HT-29 (cell line): ENCODE results near the gene PEX10. TPM values are rescaled to one million over a fixed set of nuclear protein-coding genes. Genes with fewer than 3 reads are reported as not detected.

ENCODE experiments used
- DNase-seq: peaks from one replicate; pipeline ENCODE4 v3.0.0-alpha.2; 2015; ENCODE audit warnings: low spot score
- total RNA-seq: library from RNA; depleted of rRNA; stranded (reverse); fragments of >200 nt; shearing (Covaris generic); gene quantifications from 2 replicates; pipeline ENCODE4 v1.2.3, GENCODE V29; 2014

Gene PEX10
- total RNA-seq, 1 experiment from 2014 or later, result 72.2 TPM

DNA sequence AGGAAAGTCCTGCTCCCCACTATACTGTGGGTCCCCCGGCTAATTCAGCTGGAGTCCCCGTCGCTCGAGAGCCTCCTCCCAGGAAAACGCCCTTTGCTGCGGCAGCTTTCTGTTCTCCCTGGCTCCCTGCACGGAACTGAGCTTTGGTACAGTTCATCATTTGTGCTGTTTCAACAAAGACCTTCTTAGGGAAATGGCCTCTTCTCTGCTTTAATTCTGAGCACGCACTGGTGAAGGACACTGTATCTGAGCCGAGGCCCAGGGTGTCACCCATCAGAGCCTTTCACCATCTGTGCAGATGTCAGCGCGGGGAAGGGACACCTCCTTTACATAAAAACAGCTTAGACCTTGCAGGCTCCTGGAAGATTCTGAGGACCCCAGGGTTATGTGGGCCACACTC is 13.5 kb upstream of the PEX10 start:
- no peak for DNase-seq

- no peak for DNase-seq
Observed at GRCh38 chr1:2422523-2422922, 10.2 kb upstream of the PEX10 start.

- no peak for DNase-seq
Observed at GRCh38 chr1:2419416-2419815, 7.1 kb upstream of the PEX10 start.

- DNase-seq, result no peak
Observed at GRCh38 chr1:2418791-2419320, 6.5 kb upstream of the PEX10 start.

DNA sequence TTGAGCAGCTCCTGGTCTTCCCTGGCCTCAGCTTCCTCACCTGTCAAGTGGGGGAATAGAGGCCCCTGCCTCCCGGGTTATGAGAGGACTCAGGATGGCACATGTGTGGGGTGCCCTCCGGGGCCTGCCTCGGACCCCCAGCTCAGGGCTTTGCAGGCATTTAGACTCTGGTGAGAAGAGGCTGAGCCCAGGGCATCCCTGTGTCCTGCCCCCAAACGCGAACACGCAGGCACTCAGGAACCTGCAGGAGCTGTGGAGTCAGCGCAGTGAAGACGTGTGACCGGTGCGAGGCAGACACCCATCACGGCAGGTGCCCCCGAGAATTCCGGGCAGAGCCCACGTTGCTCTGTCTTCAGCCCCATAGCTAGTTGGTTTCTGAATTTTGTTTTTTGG is 5.5 kb upstream of the PEX10 start:
- DNase-seq, result no peak

GRCh38 chr1:2417083-2417832 is 4.9 kb upstream of the PEX10 start:
- no peak for DNase-seq

- peak; percentile 83 for DNase-seq
Observed at GRCh38 chr1:2416403-2416802, 4.0 kb upstream of the PEX10 start.

DNA sequence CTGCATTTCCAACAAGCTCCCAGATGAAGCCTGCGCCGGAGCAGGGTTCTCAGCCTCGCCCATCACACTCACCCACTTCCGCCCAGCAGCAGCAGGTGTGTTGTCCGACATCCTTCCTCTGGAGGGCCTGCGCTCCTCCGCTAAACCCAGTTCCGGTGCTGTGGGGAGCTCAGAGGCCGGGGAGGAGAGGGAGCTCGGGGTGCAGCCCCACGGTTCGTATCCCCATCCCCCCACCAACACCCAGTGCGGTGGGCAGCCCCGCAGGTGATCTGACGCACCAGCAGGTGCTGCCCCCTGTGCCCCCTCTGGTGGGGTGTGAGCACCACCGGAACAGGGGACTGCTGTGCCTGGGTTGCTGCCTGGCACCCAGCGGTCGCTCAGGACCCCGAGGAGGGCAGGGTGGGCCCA is 3.4 kb upstream of the PEX10 start:
- DNase-seq, result peak; percentile 77

- no peak for DNase-seq
Observed at GRCh38 chr1:2415337-2415736, 3.0 kb upstream of the PEX10 start.

DNA sequence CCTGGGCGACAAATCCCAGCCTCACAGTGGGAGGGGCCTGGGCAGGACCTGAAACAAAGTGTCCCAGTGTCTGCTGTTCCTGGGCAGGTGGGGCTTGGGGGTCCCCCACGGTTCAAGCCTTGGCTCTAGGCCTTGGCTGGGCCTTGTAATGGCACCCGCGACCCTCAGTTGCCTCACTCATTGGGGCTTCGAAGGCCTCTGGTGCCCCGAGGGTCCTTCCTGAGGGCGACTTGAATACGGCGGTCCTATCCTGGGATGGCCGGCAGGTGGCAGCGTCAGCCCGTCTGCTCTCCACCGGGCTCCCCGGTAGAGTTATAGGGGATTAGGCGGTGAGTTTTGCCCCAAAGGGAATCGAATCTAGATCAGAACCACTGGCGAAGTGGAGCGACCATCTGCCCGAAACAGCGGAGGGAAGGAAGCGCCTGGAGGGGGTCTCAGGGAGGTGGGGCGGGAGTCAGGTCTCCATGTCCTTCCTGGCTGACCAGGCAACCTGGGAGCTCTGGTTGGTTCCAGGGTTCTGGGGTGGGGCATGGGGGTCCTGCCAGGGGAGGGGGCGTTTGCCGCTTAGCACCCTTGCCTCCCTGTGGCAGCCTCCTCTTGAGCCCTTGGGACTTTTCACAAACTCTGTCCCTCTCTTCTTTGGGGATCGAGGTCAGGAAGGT is 2.1 kb upstream of the PEX10 start:
- DNase-seq, result peak; percentile 77

DNA sequence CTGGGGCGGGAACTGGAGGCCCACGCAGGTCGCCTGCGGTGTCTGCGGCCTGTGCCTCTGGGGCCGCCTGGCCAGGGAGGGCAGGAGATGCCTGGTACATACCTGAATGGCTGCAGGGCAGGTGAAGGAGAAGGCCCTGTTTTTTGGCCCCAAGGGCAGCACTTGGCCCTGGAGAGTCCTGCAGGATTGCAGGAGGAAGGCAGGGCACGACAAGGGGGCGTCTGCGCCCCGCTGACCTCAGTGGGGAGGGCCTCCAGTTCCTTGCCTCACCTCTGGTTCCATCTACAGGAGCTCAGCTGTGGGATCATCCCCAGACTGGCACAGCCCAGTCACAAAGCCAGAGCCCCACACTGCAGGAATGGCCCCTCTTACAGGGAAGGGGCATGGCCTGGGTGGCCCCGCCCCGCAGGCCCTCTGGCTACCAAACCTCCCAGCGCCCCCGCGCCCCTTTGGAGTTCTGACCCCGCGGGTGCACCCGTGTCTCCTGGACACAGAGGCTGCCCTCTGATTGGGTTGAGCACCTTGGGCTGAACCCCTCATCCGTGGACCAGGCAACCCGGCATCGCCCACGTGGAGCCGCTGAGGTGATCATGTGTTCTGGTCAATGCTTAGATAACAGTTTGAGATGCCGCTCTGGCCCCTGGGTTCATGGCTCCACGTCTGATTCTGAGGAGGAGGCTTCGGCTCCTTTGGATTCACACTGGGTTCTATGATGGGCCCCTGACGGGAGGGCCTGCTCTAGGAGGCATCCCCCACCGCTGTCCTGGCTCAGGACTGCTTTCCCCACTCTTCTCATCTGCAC is 1.3 kb upstream of the PEX10 start:
- peak; percentile 23 for DNase-seq

DNA sequence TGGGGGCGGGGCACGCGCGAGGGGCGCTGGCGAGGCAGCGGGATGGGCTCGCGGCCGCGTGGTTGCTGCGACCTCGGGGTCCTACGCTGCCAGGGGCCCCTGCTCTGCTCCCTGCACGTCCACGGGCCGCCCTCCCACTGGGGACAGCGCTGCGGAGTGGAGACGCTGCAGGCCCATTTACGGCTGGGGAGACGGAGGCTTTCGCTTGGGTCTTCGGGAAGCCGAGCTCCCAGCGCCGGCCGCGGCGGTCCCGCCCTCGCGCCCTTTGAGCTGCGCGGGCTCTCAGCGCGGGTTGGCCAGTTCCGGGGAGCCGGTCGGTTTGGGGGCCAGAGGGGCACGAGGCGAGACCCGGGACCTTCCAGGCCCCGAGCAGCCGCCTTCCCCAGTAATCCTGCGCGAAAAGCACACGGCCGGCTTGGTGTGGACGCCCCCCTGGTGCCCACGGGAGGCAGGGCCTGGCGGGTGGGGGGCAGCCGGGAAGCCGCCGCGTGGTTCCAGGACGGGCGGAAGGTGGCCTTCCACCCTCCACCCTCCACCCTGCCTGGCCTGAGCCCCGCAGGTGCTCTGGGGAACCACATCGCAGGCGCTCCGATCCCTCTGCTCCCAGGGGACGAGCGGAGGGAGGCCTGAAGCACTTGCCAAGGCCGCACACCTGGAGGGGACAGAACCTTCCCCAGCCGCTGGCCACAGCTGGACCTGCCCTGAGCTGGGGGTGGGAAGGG is 570 bp upstream of the PEX10 start:
- DNase-seq, result peak; percentile 73

DNA sequence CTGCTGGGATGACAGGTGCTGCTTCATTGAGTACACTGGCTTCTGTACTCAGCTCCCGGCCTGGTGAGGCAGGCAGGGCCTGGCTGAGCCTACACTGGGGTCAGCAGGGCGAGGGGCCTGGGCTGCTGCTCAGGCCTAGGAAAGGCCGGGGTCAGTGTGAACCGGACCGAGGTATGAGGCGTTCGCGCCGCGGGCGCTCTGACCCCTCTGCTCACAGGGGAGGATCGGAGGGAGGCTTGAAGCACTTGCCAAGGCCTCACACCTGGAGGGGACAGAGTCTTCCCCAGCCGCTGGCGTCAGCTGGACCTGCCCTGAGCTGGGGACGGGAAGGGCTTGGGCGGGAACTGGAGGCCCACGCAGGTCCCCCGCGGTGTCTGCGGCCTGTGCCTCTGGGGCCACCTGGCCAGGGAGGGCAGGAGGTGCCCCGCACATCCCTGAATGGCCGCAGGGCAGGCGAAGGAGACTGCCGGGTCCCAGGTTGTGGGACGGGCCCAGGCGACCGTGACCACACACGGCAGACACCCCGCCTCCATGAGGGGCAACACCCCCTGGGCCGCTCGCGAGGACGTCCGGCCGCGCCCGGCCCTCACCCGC is 466 bp downstream of the PEX10 start:
- peak; percentile 21 for DNase-seq

GRCh38 chr1:2409745-2410144 is 2.6 kb downstream of the PEX10 start:
- no peak for DNase-seq

DNA sequence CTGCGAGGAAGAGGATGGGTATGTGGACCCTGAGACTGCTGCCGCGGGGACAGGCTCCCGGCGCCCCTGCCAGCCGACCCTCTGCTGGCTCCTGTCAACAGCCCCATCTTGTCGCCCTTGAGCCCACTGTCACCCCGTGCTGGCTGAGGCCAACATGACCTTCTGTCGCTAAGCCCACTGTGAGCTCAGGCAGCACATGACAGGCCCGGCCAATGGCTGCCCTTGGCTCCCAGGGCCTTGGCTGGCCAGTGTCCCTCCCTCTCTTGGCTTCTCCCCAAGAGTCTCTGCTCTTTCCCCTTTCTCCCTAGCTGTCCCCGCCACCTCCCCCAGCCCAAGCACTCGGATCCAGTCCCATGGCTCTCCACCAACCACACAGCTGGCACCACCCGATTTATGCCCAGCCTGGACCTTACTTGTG is 3.5 kb downstream of the PEX10 start:
- DNase-seq, result no peak

- no peak for DNase-seq
Observed at GRCh38 chr1:2408456-2408855, 3.9 kb downstream of the PEX10 start.

DNA sequence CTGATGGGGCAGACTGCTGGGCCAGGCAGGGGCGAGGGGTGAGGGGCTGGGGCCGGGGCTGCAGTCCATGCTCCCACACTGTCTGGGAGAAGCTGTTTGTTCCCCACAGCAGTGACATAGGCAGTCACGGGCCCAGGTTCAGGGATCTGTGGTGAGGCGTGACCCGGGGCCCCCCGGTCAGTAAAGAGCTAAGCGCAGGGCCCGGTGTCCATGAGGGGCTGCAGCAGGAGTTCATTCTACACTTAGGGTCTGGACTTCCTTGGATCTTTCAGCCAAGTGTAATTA is 4.4 kb downstream of the PEX10 start:
- no peak for DNase-seq

- no peak for DNase-seq
Observed at GRCh38 chr1:2407166-2407990, 5.0 kb downstream of the PEX10 start.

DNA sequence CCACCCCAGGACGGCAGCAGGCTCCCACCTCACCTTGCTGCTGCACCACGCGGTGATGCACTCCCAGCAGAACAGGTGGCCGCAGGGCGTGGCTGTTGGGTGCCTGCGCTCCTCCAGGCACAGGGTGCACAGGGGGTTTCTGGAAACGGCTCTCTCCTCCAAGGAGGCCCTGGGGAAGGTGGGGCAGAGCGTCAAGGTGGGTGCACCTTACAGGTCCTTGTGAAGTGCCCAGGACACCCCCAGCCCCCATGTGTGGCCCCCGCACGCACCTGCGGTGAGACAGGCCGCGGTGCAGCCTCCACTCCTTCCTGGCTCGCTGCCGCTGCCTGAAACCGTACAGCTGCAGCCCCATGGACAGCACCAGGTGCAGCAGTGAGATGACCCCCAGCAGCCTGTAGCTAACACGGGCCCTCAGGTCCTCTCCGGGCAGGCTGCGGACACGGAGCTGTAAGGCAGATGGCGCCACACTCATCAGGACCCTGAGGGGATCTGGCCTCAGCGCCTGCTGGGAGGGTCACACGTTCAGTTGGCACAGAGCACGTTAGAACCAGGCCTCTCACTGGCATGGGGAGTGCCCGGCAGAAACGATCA is 5.8 kb downstream of the PEX10 start:
- DNase-seq, result no peak
